ENCODE results near the gene TMEM26. TPM values are rescaled to one million over a fixed set of nuclear protein-coding genes. Genes with fewer than 3 reads are reported as not detected.

The TMEM26 gene
- total RNA-seq, 1 experiment from 2014 or later, result not detected

- no TSS peak for BruUV-seq (replicated peaks)
- H3K4me1 ChIP-seq, result no peaks in the 10 kb centered on the region
- intact Hi-C loops (cut with micrococcal nuclease; ENCODE audit: unreplicated experiment), result loop anchor here (10.0 kb wide), 1 partner anchor 363 kb away; no protein-coding TSS in a partner anchor
- no peaks in the 10 kb centered on the region for H3K36me3 ChIP-seq (ENCODE audit: control insufficient read depth, insufficient read depth, low read length)
- Mint-ChIP-seq H3K27ac (ENCODE audit: unreplicated experiment) (no peak overlapping the region), H3K9me3 (ENCODE audit: unreplicated experiment) (no peaks in the 10 kb centered on the region), H3K27me3 (ENCODE audit: insufficient read depth, unreplicated experiment) (peaks cover under 1% of the 10 kb centered on the region), H3K36me3 (ENCODE audit: insufficient read depth, unreplicated experiment) (no peaks in the 10 kb centered on the region), H3K4me1 (ENCODE audit: low read depth, unreplicated experiment) (no peaks in the 10 kb centered on the region), H3K4me3 (ENCODE audit: unreplicated experiment) (no peak overlapping the region)
- CTCF ChIA-PET, result no interaction called here
- no peaks in the 10 kb centered on the region for H3K9me3 ChIP-seq
- DNase-seq, result peak in 1 of 2 experiments; percentile 23
- H3K4me3 ChIP-seq (ENCODE audit: low read depth, low read length), result no peak overlapping the region
- peak; percentile 17 to 30 for TF ChIP-seq CTCF (IDR thresholded peaks at IDR 0.05; ENCODE audit: insufficient read depth in 1 of 2, low read depth in 1 of 2, low read length in 1 of 2, severe bottlenecking in 1 of 2, unreplicated experiment in 1 of 2)
- POLR2A ChIA-PET, result no interaction called here
- no peaks in the 10 kb centered on the region for H3K27me3 ChIP-seq (replicated peaks; ENCODE audit: control insufficient read depth, insufficient read depth, low read length)
Observed at GRCh38 chr10:61472090-61472674, 19.0 kb upstream of the TMEM26 start.

GRCh38 chr10:61471491-61471890 lies 18.3 kb upstream of the TMEM26 start:
- no peaks in the 10 kb centered on the region for H3K27me3 Mint-ChIP-seq (ENCODE audit: insufficient read depth, unreplicated experiment)
- ChIA-PET CTCF (no interaction called here), POLR2A (no interaction called here)
- TF ChIP-seq CTCF (IDR thresholded peaks at IDR 0.05; ENCODE audit: insufficient read depth in 1 of 2, low read depth in 1 of 2, low read length in 1 of 2, severe bottlenecking in 1 of 2, unreplicated experiment in 1 of 2), result no peak
- H3K4me1 Mint-ChIP-seq (ENCODE audit: low read depth, unreplicated experiment), result no peaks in the 10 kb centered on the region
- no peaks in the 10 kb centered on the region for H3K9me3 Mint-ChIP-seq (ENCODE audit: unreplicated experiment)
- no peaks in the 10 kb centered on the region for H3K9me3 ChIP-seq
- H3K36me3 ChIP-seq (ENCODE audit: control insufficient read depth, insufficient read depth, low read length), result no peaks in the 10 kb centered on the region
- H3K36me3 Mint-ChIP-seq (ENCODE audit: insufficient read depth, unreplicated experiment), result no peaks in the 10 kb centered on the region
- no peak overlapping the region for H3K4me3 ChIP-seq (ENCODE audit: low read depth, low read length)
- H3K4me1 ChIP-seq, result no peaks in the 10 kb centered on the region
- no peaks in the 10 kb centered on the region for H3K27me3 ChIP-seq (replicated peaks; ENCODE audit: control insufficient read depth, insufficient read depth, low read length)
- no TSS peak for BruUV-seq (replicated peaks)
- H3K4me3 Mint-ChIP-seq (ENCODE audit: unreplicated experiment), result no peak overlapping the region
- no peak overlapping the region for H3K27ac Mint-ChIP-seq (ENCODE audit: unreplicated experiment)
- intact Hi-C loops (cut with micrococcal nuclease; ENCODE audit: unreplicated experiment), result loop anchor here (10.0 kb wide), 1 partner anchor 363 kb away; no protein-coding TSS in a partner anchor
- DNase-seq, result no peak

GRCh38 chr10:61470740-61471139 lies 17.6 kb upstream of the TMEM26 start:
- H3K27me3 Mint-ChIP-seq (ENCODE audit: insufficient read depth, unreplicated experiment), result no peaks in the 10 kb centered on the region
- H3K27ac Mint-ChIP-seq (ENCODE audit: unreplicated experiment), result no peak overlapping the region
- no peaks in the 10 kb centered on the region for H3K4me1 Mint-ChIP-seq (ENCODE audit: low read depth, unreplicated experiment)
- H3K36me3 Mint-ChIP-seq (ENCODE audit: insufficient read depth, unreplicated experiment), result no peaks in the 10 kb centered on the region
- ChIA-PET CTCF (interaction anchor here (0.7 kb wide), 1 partner anchor 139 kb away, joined by 7 read pairs; no protein-coding TSS in a partner anchor), POLR2A (no interaction called here)
- no peak overlapping the region for H3K4me3 ChIP-seq (ENCODE audit: low read depth, low read length)
- H3K9me3 ChIP-seq, result no peaks in the 10 kb centered on the region
- no peak for DNase-seq
- H3K27me3 ChIP-seq (replicated peaks; ENCODE audit: control insufficient read depth, insufficient read depth, low read length), result no peaks in the 10 kb centered on the region
- no peaks in the 10 kb centered on the region for H3K36me3 ChIP-seq (ENCODE audit: control insufficient read depth, insufficient read depth, low read length)
- no TSS peak for BruUV-seq (replicated peaks)
- no peak overlapping the region for H3K4me3 Mint-ChIP-seq (ENCODE audit: unreplicated experiment)
- TF ChIP-seq CTCF (IDR thresholded peaks at IDR 0.05; ENCODE audit: insufficient read depth in 1 of 2, low read depth in 1 of 2, low read length in 1 of 2, severe bottlenecking in 1 of 2, unreplicated experiment in 1 of 2), result no peak
- intact Hi-C loops (cut with micrococcal nuclease; ENCODE audit: unreplicated experiment), result loop anchor here (10.0 kb wide), 1 partner anchor 364 kb away; no protein-coding TSS in a partner anchor
- H3K9me3 Mint-ChIP-seq (ENCODE audit: unreplicated experiment), result no peaks in the 10 kb centered on the region
- H3K4me1 ChIP-seq, result no peaks in the 10 kb centered on the region
